ENCODE results near the gene TRIO. TPM values are rescaled to one million over a fixed set of nuclear protein-coding genes. Genes with fewer than 3 reads are reported as not detected.

TRIO gene
- polyA plus RNA-seq, 1 experiment: 176 TPM

DNA sequence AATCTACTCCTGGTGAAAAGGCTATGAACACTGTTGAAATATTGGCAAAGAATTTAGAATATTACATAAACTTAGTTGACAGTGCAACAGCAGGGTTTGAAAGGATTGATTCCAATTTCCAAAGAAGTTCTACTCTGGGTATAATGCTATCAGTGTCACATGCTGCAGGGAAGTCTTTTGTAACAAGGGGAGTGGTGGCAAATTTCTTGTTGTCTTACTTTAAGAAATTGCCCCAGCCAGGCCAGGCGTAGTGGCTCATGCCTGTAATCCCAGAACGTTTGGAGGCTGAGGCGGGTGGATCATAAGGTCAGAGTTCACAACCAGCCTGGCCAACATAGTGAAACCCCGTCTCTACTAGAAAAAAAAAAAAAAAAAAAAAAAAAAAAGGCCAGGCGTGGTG, 352.2 kb downstream of the TRIO start:
- ChIA-PET CTCF (interaction anchor here (1.2 kb wide), 1 partner anchor 98 kb away, joined by 3 read pairs; no protein-coding TSS in a partner anchor), POLR2A (interaction anchor here (0.7 kb wide), 1 partner anchor 16 kb away, joined by 20 read pairs; no protein-coding TSS in a partner anchor)
- H3K4me3 ChIP-seq (ENCODE audit: low read depth, low read length): no peak overlapping the region
- peaks cover 43% of the 10 kb centered on the region for H3K36me3 ChIP-seq (ENCODE audit: control insufficient read depth, insufficient read depth, low read length)
- no peak for TF ChIP-seq CTCF (IDR thresholded peaks at IDR 0.05; ENCODE audit: insufficient read depth, low read depth, low read length)
- no peaks in the 10 kb centered on the region for H3K27me3 ChIP-seq (ENCODE audit: control insufficient read depth, insufficient read depth, low read length)
- no peak for DNase-seq (ENCODE audit: low read depth)

- TF ChIP-seq CTCF (IDR thresholded peaks at IDR 0.05; ENCODE audit: insufficient read depth, low read depth, low read length): no peak
- ChIA-PET CTCF (no interaction called here), POLR2A (no interaction called here)
- Histone ChIP-seq H3K4me3 (ENCODE audit: low read depth, low read length) (no peak overlapping the region), H3K36me3 (ENCODE audit: control insufficient read depth, insufficient read depth, low read length) (peaks cover 42% of the 10 kb centered on the region), H3K27me3 (ENCODE audit: control insufficient read depth, insufficient read depth, low read length) (no peaks in the 10 kb centered on the region)
- no peak for DNase-seq (ENCODE audit: low read depth)
These were observed 354.2 kb downstream of the TRIO start for GRCh38 chr5:14497311-14497710.

DNA sequence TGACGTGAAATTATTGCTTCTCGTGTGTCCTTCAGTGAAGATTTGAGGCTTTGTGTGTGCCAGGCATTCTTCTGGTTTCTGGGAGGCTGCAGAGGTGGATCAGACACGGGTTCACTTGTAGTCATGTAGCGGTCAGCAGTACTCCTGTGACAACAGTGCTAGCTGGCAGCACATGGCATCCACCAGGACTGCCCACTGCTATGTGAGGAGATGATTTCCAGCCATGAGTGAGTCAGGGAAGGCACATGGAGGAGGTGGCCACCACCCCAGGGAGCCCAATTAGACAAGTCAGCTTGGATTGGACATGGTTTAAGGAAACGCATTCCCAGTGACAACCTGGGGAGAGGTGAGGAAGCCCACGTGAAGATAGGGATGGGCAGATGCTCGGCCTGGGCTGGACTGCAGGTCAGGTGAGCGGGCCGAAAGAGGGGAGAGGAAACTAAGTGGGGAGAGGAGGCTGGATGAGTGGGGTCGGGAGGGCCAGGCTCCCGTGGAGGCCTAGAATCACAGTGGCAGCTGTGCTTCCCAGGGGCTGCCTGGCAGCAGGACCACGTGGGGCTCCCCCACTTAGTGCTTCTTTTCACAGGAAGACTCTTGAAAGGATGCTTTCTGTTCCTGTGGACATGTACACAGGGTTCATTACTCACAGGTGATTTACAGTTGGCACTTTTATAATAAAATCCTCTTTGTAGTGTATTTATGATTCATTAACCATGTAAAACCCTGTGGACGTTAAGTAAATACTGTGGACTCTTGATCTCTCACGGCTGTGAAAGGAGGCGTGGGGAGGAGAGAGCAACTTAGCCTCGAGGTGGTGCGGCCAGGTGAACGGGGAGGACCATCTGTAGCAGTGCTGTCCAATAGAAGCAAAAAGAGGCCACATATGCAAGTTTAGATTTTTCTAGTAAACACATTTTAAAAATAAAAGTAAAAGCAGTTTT, 358.5 kb downstream of the TRIO start:
- TF ChIP-seq CTCF (IDR thresholded peaks at IDR 0.05; ENCODE audit: insufficient read depth, low read depth, low read length): no peak
- Histone ChIP-seq H3K27me3 (ENCODE audit: control insufficient read depth, insufficient read depth, low read length) (no peaks in the 10 kb centered on the region), H3K36me3 (ENCODE audit: control insufficient read depth, insufficient read depth, low read length) (peaks cover 75% of the 10 kb centered on the region), H3K4me3 (ENCODE audit: low read depth, low read length) (no peak overlapping the region)
- ChIA-PET POLR2A (no interaction called here), CTCF (interaction anchor here (1.4 kb wide), 1 partner anchor 21 kb away, joined by 3 read pairs; no protein-coding TSS in a partner anchor)
- no peak for DNase-seq (ENCODE audit: low read depth)

DNA sequence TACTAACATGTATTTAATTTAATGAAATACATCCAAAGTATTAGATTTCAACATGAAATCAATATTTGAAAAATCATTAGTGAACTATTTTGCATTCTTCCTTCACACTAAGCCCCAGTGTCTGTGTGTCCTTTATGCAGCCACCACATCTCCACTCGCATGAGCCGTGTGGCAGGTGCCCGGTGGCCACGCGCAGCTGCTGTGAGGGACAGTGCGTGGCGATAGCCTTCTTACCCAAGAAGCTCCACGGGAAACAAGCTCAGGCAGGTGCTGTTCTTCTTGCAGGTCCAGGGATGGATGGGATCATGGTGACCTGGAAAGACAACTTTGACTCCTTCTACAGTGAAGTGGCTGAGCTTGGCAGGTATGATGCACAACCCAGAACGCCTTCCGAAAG, 359.1 kb downstream of the TRIO start:
- CTCF ChIA-PET: interaction anchor here (0.5 to 1.4 kb wide), 3 partner anchors 22 to 100 kb away, joined by 3 read pairs; no protein-coding TSS in a partner anchor
- Histone ChIP-seq H3K4me3 (ENCODE audit: low read depth, low read length) (no peak overlapping the region), H3K36me3 (ENCODE audit: control insufficient read depth, insufficient read depth, low read length) (peaks cover 75% of the 10 kb centered on the region), H3K27me3 (ENCODE audit: control insufficient read depth, insufficient read depth, low read length) (no peaks in the 10 kb centered on the region)
- POLR2A ChIA-PET: no interaction called here
- no peak for DNase-seq (ENCODE audit: low read depth)
- TF ChIP-seq CTCF (IDR thresholded peaks at IDR 0.05; ENCODE audit: insufficient read depth, low read depth, low read length): no peak

GRCh38 chr5:14503017-14503680, 360.0 kb downstream of the TRIO start:
- ChIA-PET CTCF (interaction anchor here (0.5 to 1.0 kb wide), 2 partner anchors 30 to 101 kb away, joined by 3 read pairs; no protein-coding TSS in a partner anchor), POLR2A (no interaction called here)
- no peak for TF ChIP-seq CTCF (IDR thresholded peaks at IDR 0.05; ENCODE audit: insufficient read depth, low read depth, low read length)
- H3K36me3 ChIP-seq (ENCODE audit: control insufficient read depth, insufficient read depth, low read length): peaks cover 70% of the 10 kb centered on the region
- DNase-seq (ENCODE audit: low read depth): no peak
- no peak overlapping the region for H3K4me3 ChIP-seq (ENCODE audit: low read depth, low read length)
- no peaks in the 10 kb centered on the region for H3K27me3 ChIP-seq (ENCODE audit: control insufficient read depth, insufficient read depth, low read length)

Data from BJ (cell line).